HG02943 (cell line): ENCODE results near the gene AHNAK2.
"Not testable (repeated sequence)": the region's sequence is repeated elsewhere in the genome, so short reads cannot be mapped to it uniquely, and the experiment has no call there.

Source experiments
- ATAC-seq: cut with Tn5 transposase; IDR thresholded peaks from one replicate; pipeline ENCODE4 v1.9.1; 2021; ENCODE audit warnings: mild to moderate bottlenecking, low read depth, moderate library complexity; ENCODE audit not compliant: unreplicated experiment

AHNAK2 gene

DNA sequence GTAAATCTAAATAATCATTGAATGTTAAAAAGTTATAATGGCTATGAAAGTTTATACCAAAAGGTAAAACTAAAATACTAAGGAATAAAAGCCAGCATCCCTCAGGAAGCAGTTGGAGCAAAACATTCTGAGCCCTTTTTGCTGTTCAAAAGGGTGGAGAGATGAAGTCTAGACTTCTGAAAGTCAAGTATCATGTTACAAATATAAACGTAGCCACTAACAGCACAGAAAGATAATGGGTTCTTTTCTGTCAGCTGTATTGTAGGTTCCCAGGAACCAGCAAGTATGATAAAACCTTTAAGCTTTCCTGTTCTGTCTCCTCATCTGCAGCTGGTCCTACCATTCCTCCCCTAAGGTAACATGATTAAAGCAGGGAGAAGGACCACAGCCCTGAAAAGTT lies 69.9 kb downstream of the AHNAK2 start:
- no peak for ATAC-seq

- not testable (repeated sequence) for ATAC-seq
Observed at GRCh38 chr14:104905579-104905933, 72.6 kb downstream of the AHNAK2 start.

DNA sequence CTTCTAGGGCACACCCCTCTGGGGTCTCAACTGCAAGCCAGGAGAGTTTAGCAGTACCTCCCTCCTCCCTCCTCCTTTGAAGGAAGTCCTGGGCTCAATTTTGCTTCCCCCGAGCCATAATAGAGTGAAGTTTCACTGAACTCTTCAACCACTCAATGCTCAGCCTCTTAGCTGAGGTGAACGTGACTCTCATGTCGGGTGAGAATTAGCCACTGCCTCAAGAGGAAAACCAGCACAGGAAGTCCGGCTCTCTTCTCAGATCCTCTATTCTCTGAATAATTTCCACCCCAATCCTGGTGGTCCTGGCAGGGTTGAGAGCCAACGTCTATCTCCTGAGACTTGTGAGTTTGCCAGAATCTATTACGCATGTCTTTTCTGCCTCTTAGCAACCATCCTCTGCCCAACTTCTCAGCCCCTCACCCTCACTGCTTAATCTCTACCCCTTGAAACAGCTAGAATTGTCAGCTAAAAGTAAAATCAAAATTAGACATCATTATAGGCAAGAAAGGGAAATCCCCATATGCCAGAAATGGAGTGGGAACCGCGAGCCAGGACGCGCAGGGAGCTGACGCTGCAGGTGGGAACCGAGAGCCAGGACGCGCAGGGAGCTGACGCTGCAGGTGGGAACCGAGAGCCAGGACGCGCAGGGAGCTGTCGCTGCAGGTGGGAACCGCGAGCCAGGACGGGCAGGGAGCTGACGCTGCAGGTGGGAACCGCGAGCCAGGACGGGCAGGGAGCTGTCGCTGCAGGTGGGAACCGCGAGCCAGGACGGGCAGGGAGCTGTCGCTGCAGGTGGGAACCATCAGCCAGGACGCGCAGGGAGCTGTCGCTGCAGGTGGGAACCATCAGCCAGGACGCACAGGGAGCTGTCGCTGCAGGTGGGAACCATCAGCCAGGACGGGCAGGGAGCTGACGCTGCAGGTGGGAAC lies 73.3 kb downstream of the AHNAK2 start:
- ATAC-seq = not testable (repeated sequence)

DNA sequence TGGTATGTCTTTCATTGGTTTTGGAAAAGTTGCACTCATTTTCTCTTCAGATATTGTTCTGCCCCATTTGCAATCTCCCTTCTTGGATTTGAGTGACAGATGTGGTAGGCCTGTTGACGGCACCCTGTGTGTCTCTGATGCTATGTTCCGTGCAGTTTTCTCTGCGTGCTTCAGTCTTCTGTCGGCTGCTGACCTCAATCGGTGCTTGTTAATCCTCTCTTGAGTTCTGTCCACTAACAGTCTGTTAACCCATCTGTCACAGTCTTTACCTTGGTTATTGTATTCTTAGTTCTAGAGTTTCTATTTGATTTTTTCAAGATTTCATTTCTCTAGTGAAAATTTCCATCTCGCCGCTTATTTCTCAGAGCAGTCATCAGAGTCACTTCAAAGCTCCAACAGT lies 74.2 kb downstream of the AHNAK2 start:
- ATAC-seq = no peak

GRCh38 chr14:104900639-104901512 lies 77.3 kb downstream of the AHNAK2 start:
- no peak for ATAC-seq

DNA sequence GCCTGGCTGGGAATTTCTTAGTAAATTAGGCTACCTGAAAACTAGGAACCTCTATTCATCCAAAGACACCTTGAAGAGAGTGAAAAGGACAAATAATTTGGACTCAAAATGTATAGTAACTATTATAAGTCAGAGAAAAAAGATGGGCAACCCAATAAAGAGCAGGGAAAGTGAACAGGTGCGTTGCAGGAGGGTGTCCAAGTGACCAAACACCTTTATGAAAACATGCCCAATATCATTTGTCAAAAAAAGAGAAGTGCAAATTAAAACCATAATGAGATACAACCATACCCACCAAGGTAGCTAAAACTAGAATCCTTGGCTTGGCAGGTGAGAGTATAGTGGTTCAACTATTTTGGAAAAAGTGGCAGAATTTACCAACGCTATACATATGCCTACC lies 78.4 kb downstream of the AHNAK2 start:
- no peak for ATAC-seq

DNA sequence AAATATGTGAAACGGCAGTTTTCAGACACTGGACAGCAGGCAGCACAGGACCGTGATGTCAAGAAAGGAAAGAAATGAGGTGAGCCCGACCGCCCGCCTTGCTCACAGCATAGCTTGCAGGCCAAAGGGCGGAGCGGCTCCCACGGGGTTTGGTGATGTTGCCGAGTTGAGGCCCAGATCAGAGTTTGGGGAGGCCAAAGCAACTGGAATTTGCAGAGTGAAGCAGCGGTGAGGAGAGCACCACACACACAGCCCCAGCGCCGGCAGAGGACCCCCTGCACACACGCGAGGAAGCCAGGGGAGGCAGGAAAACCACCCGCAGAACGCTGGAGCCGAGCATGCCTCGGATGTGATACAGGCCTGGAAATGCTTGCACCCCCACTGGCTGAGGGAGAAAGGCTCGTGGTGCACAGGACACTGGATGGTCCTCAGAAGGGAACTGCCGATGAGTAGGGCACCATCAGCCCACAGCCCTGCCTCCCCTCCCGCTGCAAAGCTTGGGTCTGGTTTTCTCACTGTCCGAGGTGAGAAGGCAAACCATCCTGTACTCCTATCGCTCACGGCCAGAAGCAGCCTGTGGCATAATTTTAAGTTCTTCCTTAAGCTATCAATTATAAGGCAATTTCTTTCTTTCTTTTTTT lies 79.2 kb downstream of the AHNAK2 start:
- ATAC-seq = no peak

- no peak for ATAC-seq
Observed at GRCh38 chr14:104898195-104898558, 80.0 kb downstream of the AHNAK2 start.

GRCh38 chr14:104897330-104898194 lies 80.6 kb downstream of the AHNAK2 start:
- ATAC-seq = no peak

DNA sequence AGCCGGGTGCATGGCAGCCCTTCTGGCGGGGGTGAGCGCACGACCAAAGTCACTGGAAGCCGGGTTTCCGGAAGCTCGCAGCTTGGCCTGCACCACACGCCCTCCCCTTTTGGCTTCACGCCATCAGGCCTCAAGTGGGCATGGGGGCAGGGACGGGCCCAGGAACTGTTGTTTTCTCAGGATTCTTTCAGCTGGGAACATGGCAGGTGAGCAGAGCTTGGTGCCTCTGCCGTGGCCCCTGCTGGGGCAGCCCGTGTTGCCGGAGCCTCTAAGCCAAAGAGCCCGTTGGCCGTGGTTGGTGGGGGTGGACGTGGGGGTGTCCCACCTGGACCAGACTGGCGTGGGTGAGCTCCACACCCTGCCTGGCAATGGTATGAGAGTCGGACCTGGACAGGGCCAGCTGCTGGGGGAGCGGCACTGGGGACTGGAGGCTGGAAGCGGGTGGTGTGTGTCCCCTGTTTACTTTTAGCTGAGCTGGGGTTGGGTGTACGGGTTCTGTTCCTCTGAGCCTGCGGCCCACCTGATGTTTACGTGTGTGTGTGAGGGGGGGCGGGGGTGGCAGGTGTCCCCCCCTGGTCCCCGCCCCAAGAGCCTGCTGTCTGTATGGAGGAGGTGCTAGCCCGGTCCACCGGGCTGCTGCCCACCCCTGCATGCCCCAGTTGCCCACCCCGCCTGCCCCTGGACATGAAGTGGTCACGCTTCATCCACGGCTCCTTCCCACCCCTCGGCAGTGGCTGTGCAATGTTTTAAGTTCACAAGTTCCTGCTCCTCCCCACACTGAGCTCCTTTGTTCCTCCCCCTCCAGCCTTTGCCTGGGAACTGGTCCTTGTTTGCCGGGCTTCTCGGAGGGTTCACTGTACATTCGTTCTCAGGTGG lies 82.2 kb downstream of the AHNAK2 start:
- ATAC-seq = no peak

DNA sequence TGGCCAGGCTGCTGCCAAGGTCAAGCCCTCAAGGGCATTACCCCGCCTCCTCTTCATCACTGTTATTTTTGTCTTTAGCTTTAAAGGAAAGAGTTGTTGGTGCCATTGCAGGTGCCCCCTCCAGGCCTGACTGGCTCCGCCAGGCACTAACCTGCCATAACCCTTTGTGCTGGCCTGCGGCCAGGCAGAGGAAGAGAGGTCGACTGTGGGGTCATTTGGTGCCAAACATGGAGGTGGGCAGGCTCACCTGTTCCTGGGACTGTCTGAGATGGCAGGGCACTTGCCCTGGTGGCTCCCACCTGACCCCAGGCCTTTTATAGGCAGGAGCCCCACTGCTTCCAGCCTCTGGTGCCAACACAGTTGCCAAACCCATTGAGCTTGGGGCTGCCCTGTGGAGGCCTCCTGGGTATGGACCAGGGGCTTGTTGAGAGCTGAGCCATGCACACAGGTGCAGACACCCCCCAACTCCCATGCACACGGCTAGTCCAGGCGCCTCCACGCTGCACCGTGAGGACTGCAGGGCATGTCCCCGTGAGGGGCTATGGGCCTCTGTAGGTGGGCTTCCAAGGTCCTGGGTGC lies 82.9 kb downstream of the AHNAK2 start:
- no peak for ATAC-seq

DNA sequence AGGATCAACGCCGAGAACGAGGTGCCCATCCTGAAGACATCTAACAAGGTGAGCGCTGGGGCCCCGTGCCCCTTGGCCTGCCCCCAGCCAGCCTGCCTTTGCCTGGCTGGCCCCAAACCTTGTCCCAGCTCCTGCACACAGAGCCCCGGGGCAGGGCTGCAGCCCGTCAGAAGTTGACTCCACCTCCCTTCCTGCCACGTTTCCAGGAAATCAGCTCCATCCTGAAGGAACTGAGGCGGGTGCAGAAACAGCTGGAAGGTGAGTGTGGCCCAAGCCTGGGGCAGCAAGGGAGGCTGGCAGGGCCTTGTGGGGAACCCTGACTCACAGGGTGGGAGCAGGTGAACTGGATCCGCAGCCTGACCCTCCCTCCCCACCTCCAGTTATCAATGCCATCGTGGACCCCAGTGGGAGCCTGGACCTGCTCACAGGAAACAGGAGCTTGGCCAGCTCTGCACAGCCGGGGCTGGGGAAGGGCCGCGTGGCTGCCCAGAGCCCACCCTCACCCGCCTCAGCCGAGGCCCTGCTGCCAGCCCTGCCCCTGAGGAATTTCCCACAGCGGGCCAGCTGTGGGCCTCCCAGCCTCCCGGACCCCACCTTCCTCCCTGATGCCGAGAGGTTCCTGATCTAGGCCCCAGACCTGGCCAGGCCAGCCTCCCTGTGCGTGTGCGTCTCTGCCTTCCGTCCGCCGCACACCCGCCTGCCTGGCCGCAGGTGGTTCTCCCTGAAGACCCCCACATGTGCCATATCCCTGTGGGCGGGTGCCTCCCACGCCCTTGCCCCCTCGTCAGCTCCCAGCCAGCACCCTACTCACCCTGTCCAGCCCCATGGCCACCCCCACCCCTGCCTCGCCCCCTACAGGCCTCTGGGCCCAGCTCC lies 83.6 kb downstream of the AHNAK2 start:
- no peak for ATAC-seq

- ATAC-seq = no peak
Observed at GRCh38 chr14:104893435-104894207, 84.6 kb downstream of the AHNAK2 start.

GRCh38 chr14:104892531-104893434 lies 85.4 kb downstream of the AHNAK2 start:
- ATAC-seq = no peak

DNA sequence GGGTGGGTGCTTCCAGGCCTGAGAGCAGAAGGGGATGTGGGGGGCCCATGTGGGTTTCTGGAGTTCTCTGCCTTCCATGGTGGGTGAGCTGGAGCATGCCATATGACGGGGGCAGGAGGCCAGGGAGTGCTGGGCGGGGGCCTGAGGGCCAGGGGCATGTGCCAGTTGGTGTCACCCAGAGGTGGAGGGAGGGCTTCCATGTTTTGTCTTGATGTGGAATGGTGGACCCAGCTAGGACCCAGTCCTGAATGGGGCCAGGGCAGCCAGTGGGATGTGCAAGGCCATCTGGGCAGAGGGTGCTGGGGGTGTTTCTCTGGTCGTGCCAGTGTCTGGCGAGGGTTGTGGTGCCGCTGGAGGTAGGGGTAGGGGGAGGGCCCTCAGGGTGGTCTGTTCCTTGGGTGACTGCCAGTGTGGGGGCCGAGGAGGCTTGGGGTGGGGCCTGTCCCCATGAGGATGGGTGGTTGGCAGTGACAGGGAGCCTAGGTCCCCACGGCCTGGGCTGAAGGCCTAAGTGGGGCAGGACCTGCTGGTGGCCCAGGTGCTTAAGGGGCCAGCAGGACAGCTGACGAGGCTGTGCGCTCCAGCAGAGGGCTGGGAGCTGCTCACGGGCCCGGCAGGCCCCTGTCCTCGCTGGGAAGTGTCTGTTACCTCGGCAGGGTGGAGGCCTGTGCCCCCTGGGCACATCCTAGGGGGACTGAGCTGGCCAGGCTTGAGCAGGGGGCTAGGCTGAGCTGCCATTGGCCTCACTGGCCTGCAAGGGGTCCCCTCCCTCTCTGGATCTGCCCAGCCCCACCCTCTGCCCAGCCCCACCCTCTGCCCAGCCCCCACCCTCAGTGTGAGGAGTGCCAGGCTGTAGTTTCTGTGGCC lies 86.3 kb downstream of the AHNAK2 start:
- ATAC-seq = no peak
